Measurements from ENCODE around the gene CCZ1B.
"Not testable (repeated sequence)": the region's sequence is repeated elsewhere in the genome, so short reads cannot be mapped to it uniquely, and the experiment has no call there.

CCZ1B gene

DNA sequence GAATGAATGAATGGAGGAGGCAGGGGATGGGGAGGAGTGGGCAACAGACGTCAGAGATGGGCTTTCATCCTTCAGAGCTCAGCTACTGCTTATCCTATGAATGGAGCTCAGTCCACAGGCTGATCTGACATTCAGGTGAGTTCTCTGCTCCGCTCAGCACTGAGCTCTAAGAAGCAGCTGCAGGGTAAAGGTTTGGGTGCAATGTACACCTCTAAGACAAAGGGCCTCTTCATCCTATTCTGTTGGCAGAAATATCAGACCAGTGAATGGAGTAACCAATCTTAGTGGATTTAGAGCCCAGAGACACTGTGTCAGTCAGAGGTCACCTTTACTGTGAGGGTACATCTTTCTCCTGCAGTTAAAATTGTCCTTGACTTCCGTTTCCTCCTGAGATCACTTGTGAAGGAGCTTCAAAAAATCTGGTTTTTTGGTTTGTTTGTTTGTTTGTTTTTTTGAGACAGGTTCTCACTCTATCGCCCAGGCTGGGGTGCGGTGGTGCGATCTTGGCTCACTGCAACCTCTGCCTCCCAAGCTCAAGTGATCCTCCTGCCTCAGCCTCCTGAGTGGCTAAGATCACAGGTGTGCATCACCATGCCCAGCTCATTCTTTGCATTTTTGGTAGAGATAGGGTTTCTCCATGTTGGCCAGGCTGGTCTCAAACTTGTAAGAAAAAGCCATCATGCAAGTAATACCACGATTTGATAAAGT, 5.1 kb upstream of the CCZ1B start:
- DNase-seq (ENCODE audit: extremely low read depth in 1 of 2, low read depth in 1 of 2), result no peak

DNA sequence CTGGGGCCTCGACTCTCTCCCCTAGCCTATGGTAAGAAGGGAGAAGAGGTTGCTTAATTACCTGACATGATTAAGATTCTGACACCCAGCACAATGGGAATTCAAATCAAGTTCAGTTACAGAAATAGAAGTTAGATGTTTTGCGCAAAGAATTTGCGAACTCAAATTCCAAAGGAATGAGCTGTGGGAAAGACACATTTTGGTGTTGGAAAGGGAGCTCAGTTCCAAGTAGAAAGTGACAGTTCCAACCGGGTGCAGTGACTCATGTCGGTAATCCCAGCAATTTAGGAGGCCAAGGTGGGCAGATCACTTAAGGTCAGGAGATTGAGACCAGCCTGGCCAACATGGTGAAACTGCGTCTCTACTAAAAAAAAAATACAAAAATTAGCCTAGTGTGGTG, 4.0 kb upstream of the CCZ1B start:
- DNase-seq (ENCODE audit: extremely low read depth in 1 of 2, low read depth in 1 of 2), result not testable (repeated sequence)

DNA sequence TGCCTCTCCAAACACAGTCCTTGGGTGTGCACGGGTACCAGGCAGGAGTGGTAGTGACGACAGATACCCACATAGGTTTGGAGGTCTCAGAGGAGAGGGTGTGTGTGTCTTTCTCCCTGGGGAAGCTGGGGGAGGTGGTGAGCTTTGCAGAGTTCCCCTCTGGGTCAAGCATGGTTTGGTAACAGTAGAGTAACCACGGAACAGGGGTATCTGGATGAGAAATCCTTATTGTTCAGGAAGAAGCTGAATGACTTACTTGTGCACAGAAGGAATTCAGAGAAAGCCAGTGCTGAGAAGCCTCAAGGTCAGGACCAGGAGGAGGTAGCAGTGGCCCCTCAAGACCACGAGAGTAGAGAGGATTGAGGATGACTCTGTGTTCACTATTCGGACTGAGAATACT, 3.5 kb upstream of the CCZ1B start:
- DNase-seq (ENCODE audit: extremely low read depth in 1 of 2, low read depth in 1 of 2), result not testable (repeated sequence)

GRCh38 chr7:6827180-6827579, 1.1 kb upstream of the CCZ1B start:
- not testable (repeated sequence) for DNase-seq (ENCODE audit: extremely low read depth in 1 of 2, low read depth in 1 of 2)

- DNase-seq (ENCODE audit: extremely low read depth in 1 of 2, low read depth in 1 of 2), result not testable (repeated sequence)
These were observed 594 bp downstream of the CCZ1B start for GRCh38 chr7:6825236-6826125.

DNA sequence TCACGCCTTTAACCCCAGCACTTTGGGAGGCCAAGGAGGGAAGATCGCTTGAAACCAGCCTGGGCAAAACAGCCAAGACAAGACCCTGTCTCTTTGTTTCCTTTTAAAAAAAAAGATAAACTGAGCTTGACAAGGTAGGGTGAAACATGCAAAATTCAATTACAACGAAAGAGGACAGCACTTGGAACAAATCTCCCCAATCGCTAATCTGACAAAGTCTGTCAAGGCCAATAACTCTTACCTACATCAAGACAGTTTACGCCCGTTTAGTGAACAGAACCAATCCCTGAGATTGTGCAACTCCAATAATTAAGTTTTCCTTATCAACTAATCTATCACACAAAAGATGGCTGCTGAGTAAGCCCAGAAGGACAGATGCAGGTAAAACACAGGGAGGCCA, 4.5 kb downstream of the CCZ1B start:
- DNase-seq (ENCODE audit: extremely low read depth in 1 of 2, low read depth in 1 of 2), result not testable (repeated sequence)

GRCh38 chr7:6815470-6815869, 10.6 kb downstream of the CCZ1B start:
- not testable (repeated sequence) for DNase-seq (ENCODE audit: extremely low read depth in 1 of 2, low read depth in 1 of 2)

- DNase-seq (ENCODE audit: extremely low read depth in 1 of 2, low read depth in 1 of 2), result not testable (repeated sequence)
These were observed 13.1 kb downstream of the CCZ1B start for GRCh38 chr7:6813011-6813410.

DNA sequence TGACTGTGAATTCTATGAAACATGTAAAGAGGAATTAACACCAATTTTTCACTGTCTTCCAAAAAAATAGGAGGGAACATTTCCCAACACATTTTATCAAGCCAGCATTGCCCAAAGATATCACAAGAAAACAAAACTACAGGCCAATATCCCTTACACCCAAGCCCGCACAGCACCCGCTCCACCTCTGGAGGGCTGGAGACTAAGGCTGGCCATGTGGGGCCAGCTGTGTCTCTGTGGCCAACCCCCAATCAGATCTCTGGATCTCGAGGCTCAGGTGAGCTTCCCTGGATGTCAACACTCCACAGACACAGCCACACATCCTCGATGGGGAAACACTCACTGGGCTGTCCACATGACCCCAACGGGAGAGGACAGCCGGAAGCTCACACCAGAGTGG, 18.1 kb downstream of the CCZ1B start:
- not testable (repeated sequence) for DNase-seq (ENCODE audit: extremely low read depth in 1 of 2, low read depth in 1 of 2)

GRCh38 chr7:6807393-6807918, 18.6 kb downstream of the CCZ1B start:
- DNase-seq (ENCODE audit: extremely low read depth in 1 of 2, low read depth in 1 of 2), result not testable (repeated sequence)

- not testable (repeated sequence) for DNase-seq (ENCODE audit: extremely low read depth in 1 of 2, low read depth in 1 of 2)
These were observed 25.7 kb downstream of the CCZ1B start for GRCh38 chr7:6800331-6800730.

DNA sequence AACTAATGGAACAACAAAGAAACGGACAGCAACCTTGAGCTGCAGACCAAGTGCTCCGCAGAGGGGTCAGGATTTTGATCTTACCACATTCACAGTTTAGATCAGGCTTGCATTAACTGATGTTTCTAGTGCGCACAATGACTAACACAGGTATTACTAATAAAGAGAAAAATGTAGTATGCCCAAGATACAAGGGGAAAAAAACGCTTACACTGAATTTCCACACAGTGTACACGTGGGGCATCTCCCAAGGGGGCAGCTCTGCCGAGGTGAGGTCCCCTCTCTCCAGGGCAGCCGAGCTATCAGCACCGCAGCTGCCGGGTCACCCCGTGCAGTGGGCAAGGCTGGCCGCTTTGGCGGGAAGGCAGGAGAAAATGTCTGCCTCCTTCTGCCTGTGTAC, 26.2 kb downstream of the CCZ1B start:
- DNase-seq (ENCODE audit: extremely low read depth in 1 of 2, low read depth in 1 of 2), result not testable (repeated sequence)

GRCh38 chr7:6798047-6798446, 28.0 kb downstream of the CCZ1B start:
- not testable (repeated sequence) for DNase-seq (ENCODE audit: extremely low read depth in 1 of 2, low read depth in 1 of 2)

DNA sequence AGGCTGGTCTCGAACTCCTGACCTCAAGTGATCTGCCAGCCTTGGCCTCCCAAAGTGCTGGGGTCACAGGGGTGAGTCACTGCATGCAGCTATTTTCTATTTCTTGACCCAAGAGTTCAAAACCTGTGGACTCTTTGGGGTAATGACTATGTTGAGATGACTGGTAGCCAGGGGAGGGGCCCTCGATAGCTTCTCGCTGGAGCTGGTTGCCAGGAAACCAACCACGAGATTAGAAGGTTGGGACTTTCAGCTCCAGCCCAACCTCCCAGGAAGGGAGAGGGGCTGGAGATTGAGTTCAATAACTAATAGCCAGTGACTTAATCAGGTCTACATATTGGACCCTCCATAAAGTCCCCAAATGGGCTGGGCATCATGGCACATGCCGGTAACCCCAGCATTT, 28.9 kb downstream of the CCZ1B start:
- not testable (repeated sequence) for DNase-seq (ENCODE audit: extremely low read depth in 1 of 2, low read depth in 1 of 2)

- not testable (repeated sequence) for DNase-seq (ENCODE audit: extremely low read depth in 1 of 2, low read depth in 1 of 2)
These were observed 31.8 kb downstream of the CCZ1B start for GRCh38 chr7:6794276-6794675.

- not testable (repeated sequence) for DNase-seq (ENCODE audit: extremely low read depth in 1 of 2, low read depth in 1 of 2)
These were observed 33.8 kb downstream of the CCZ1B start for GRCh38 chr7:6792113-6792872.

DNA sequence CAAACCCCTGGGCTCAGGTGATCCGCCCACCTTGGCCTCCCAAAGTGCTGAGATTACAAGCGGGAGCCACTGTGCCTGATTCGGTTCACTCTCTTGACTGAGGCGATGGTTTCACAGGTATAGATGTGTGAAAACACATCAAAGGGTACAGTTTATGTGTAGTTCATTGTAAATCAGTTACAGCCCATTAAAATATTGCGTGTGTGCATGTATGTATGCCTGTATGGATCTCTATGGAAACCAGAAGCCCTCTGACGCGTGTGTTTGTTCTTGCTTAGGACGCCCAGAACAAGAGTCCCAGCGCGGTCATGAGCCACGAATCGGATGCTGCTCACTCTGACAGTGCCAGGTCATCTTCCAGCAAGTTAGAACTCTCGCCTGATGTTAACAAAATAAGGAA, 36.7 kb downstream of the CCZ1B start:
- DNase-seq (ENCODE audit: extremely low read depth in 1 of 2, low read depth in 1 of 2), result not testable (repeated sequence)

GRCh38 chr7:6781581-6781980, 44.5 kb downstream of the CCZ1B start:
- DNase-seq (ENCODE audit: extremely low read depth in 1 of 2, low read depth in 1 of 2), result not testable (repeated sequence)

DNA sequence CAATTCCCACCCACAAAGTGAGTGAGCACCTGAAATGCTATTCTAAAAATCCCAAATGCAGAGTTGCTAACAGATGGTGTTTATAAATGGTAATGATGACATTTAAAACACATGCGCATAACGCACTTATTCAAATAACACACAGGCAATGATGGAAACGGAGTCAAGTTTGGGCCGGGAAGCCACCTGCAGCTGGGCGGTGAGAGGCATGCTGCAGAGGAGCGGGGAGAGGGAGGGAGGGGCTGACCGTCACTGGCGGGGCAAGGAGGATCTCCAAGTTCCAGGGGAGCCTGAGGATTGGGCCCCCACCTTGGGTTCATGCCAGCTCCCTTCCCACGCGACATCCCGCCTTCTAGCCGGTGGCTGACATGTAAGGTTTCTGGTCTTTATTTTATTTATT, 64.9 kb downstream of the CCZ1B start:
- DNase-seq (ENCODE audit: extremely low read depth in 1 of 2, low read depth in 1 of 2), result not testable (repeated sequence)

- DNase-seq (ENCODE audit: extremely low read depth in 1 of 2, low read depth in 1 of 2), result not testable (repeated sequence)
These were observed 72.1 kb downstream of the CCZ1B start, which contains the start of gene RSPH10B2 for GRCh38 chr7:6753964-6754363. RSPH10B2 (plus strand) TSS chr7:6754103; CDS start chr7:6757678, 3,575 bp downstream.

DNA sequence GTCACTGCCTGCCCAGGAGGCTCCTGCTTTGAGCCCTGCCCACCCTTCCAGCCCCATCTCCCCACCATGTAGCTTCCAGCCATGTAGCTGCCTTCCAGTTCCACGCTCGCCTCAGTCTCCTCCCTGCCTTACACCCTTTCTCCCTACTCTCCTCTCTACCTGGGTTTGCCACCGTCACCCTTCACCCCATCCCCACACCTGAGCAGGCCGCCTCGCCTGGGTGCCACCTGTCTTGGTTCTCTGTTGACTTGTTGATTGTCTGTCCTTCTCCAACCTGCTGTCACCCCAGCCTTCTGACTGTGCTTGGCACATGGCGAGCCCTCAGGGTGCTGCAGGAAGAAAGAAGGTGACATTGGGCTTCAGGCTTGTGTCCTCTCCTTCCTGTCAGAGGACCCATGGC, 75.9 kb downstream of the CCZ1B start:
- DNase-seq (ENCODE audit: extremely low read depth in 1 of 2, low read depth in 1 of 2), result not testable (repeated sequence)
